ENCODE results near the gene KDM6B. TPM values are rescaled to one million over a fixed set of nuclear protein-coding genes. Genes with fewer than 3 reads are reported as not detected.

Gene KDM6B
- polyA plus RNA-seq, 1 donor from 2014 or later, result 2.5 TPM

- Histone ChIP-seq H2AFZ (ENCODE audit: low read depth, low read length) (no peak overlapping the region), H3K4me3 (ENCODE audit: low read length) (peak overlapping the region; percentile 58), H3K27ac (ENCODE audit: low read length) (peak overlapping the region; percentile 97), H3K9me3 (ENCODE audit: low read length) (no peaks in the 10 kb centered on the region), H3K27me3 (ENCODE audit: insufficient read depth, low read depth, low read length) (no peaks in the 10 kb centered on the region), H3K4me2 (ENCODE audit: low read length) (peak overlapping the region; percentile 41), H3K9me2 (ENCODE audit: insufficient read depth, low read length) (no peaks in the 10 kb centered on the region), H3K36me3 (ENCODE audit: insufficient read depth, low read length) (no peaks in the 10 kb centered on the region), H3K79me2 (replicated peaks; ENCODE audit: insufficient read depth, low read length) (peaks cover 31% of the 10 kb centered on the region), H4K20me1 (ENCODE audit: insufficient read depth) (no peaks in the 10 kb centered on the region), H3F3A (ENCODE audit: insufficient read depth, low read length, poor library complexity, severe bottlenecking) (peaks cover 5% of the 10 kb centered on the region), H3K9ac (ENCODE audit: low read length) (peak overlapping the region; percentile 100)
- TF ChIP-seq MXI1 (conservative IDR thresholded peaks at IDR 0.05; ENCODE audit: poor library complexity, severe bottlenecking), result no peak
- no peak for TF ChIP-seq CTCF (IDR thresholded peaks at IDR 0.05; ENCODE audit: poor library complexity, severe bottlenecking)
- TF ChIP-seq RAD21 (conservative IDR thresholded peaks at IDR 0.05), result no peak
- no peak for TF ChIP-seq SMC3 (conservative IDR thresholded peaks at IDR 0.05; ENCODE audit: poor library complexity)
- no peak for TF ChIP-seq EZH2 (IDR thresholded peaks at IDR 0.05; ENCODE audit: borderline replicate concordance, insufficient read depth, low read length, poor library complexity, severe bottlenecking)
- TF ChIP-seq POLR2AphosphoS5 (IDR thresholded peaks at IDR 0.05), result no peak
- TF ChIP-seq EP300 (conservative IDR thresholded peaks at IDR 0.05; ENCODE audit: poor library complexity, severe bottlenecking), result no peak
- TF ChIP-seq TAF1 (IDR thresholded peaks at IDR 0.05; ENCODE audit: low read depth), result no peak
- TF ChIP-seq REST (IDR thresholded peaks at IDR 0.05; ENCODE audit: borderline replicate concordance), result no peak
These were observed 48.6 kb downstream of the KDM6B start for GRCh38 chr17:7882629-7883028.

Other genes with a start within 250 kb of the KDM6B start
- 0.47 and 1.5 TPM in 2 replicates for gene SOX15, start 244.1 kb upstream of the KDM6B start, polyA plus RNA-seq
- 118 and 130 TPM in 2 replicates for gene FXR2, start 219.3 kb upstream of the KDM6B start, polyA plus RNA-seq
- 303 and 330 TPM in 2 replicates for gene SAT2, start 206.4 kb upstream of the KDM6B start, polyA plus RNA-seq
- gene SHBG, start 204.1 kb upstream of the KDM6B start, polyA plus RNA-seq, result 0.90 and 3.2 TPM in 2 replicates
- 3.2 and 4.2 TPM in 2 replicates for gene ATP1B2, start 183.3 kb upstream of the KDM6B start, polyA plus RNA-seq
- gene TP53, start 146.7 kb upstream of the KDM6B start, polyA plus RNA-seq, result 13.8 and 14.3 TPM in 2 replicates
- 20.1 and 22.4 TPM in 2 replicates for gene WRAP53, start 145.7 kb upstream of the KDM6B start, polyA plus RNA-seq
- 36.4 and 46.5 TPM in 2 replicates for gene EFNB3, start 129.0 kb upstream of the KDM6B start, polyA plus RNA-seq
- gene DNAH2, start 116.5 kb upstream of the KDM6B start, polyA plus RNA-seq, result 2.0 and 2.1 TPM in 2 replicates
- gene TMEM88, start 20.8 kb downstream of the KDM6B start, polyA plus RNA-seq, result 4.2 and 6.7 TPM in 2 replicates
- gene NAA38, start 23.3 kb downstream of the KDM6B start, polyA plus RNA-seq, result 99.5 and 110 TPM in 2 replicates
- 21.1 and 30.4 TPM in 2 replicates for gene CYB5D1, start 23.8 kb downstream of the KDM6B start, polyA plus RNA-seq
- 115 and 159 TPM in 2 replicates for gene CHD3, start 54.6 kb downstream of the KDM6B start, polyA plus RNA-seq
- 69.9 and 81.4 TPM in 2 replicates for gene RNF227, start 82.1 kb downstream of the KDM6B start, polyA plus RNA-seq
- 5.6 and 7.6 TPM in 2 replicates for gene KCNAB3, start 95.6 kb downstream of the KDM6B start, polyA plus RNA-seq
- 34.0 and 38.3 TPM in 2 replicates for gene TRAPPC1, start 97.7 kb downstream of the KDM6B start, polyA plus RNA-seq
- gene CNTROB, start 98.0 kb downstream of the KDM6B start, polyA plus RNA-seq, result 48.7 and 52.0 TPM in 2 replicates
- 0.07 and 0.10 TPM in 2 replicates for gene GUCY2D, start 168.4 kb downstream of the KDM6B start, polyA plus RNA-seq
- gene ALOX15B, start 204.8 kb downstream of the KDM6B start, polyA plus RNA-seq, result not detected in 2 replicates

Measured in neural cell (in vitro differentiated cells).